Spleen (tissue), 11 donors: Measurements from ENCODE around the gene ZNF106. TPM values are rescaled to one million over a fixed set of nuclear protein-coding genes. Genes with fewer than 3 reads are reported as not detected.

Experiments used
- DNase-seq: peaks from one replicate; pipeline ENCODE4 v3.0.0-alpha.2; 2020
- H3K27ac ChIP-seq, 8 donors: fragments of 200-600 bp; sonication (generic) in 7 of 8; 1 replicate in 4 of 8; 2 replicates in 4 of 8; pipeline versions ENCODE4 v1.5.0 to v1.8.0; 2016 to 2021; ENCODE audit warnings: inconsistent platforms in 4 of 8, mild to moderate bottlenecking in 4 of 8, moderate library complexity in 1 of 8
- H3K27me3 ChIP-seq, 7 donors: fragments of 200-600 bp; sonication (generic) in 6 of 7; replicated peaks in 1 of 7; 1 replicate in 4 of 7; 2 replicates in 3 of 7; pipeline versions ENCODE4 v1.5.0 to v1.8.0; 2016 to 2021; ENCODE audit warnings: inconsistent platforms in 3 of 7, mild to moderate bottlenecking in 1 of 7
- H3K36me3 ChIP-seq, 6 donors: fragments of 200-600 bp; sonication (generic) in 5 of 6; 1 replicate in 4 of 6; 2 replicates in 2 of 6; pipeline versions ENCODE4 v1.5.0 to v1.8.0; 2016 to 2021; ENCODE audit warnings: inconsistent platforms in 2 of 6
- H3K4me1 ChIP-seq, 6 donors: fragments of 200-600 bp; sonication (generic) in 5 of 6; 1 replicate in 3 of 6; 2 replicates in 3 of 6; pipeline versions ENCODE4 v1.5.0 to v1.8.0; 2016 to 2021; ENCODE audit warnings: inconsistent platforms in 3 of 6
- H3K4me3 ChIP-seq, 8 donors: fragments of 200-600 bp; sonication (generic) in 7 of 8; 1 replicate in 4 of 8; 2 replicates in 4 of 8; pipeline versions ENCODE4 v1.5.0 to v1.8.0; 2016 to 2021; ENCODE audit warnings: inconsistent platforms in 4 of 8, mild to moderate bottlenecking in 4 of 8, moderate library complexity in 2 of 8
- H3K9me3 ChIP-seq, 8 donors: fragments of 200-600 bp; sonication (generic) in 7 of 8; 1 replicate in 4 of 8; 2 replicates in 4 of 8; pipeline versions ENCODE4 v1.5.0 to v1.8.0; 2016 to 2021; ENCODE audit warnings: inconsistent platforms in 4 of 8
- POLR2A ChIP-seq, 3 donors: fragments of 450-650 bp; IDR thresholded peaks; one replicate each; pipeline ENCODE4 v1.5.1; 2017; ENCODE audit warnings: antibody characterized with exemption in 3 of 3, mild to moderate bottlenecking in 1 of 3
- POLR2AphosphoS5 ChIP-seq, 3 donors: sonication (generic); formaldehyde crosslinking; IDR thresholded peaks; one replicate each; pipeline ENCODE4 v1.5.1; 2017; ENCODE audit warnings: antibody characterized with exemption in 3 of 3
- WGBS, 5 donors: extraction: QIAGEN DNeasy Blood & Tissue Kit in 3 of 5; methylation state at CpG; one replicate each; pipeline versions ENCODE4 v1.1.5 to v1.1.7; 2013 to 2018; 5-methylcytosine and 5-hydroxymethylcytosine counted together
- intact Hi-C: fragments of 100-400 bp; cut with DNase I; formaldehyde crosslinking; loops from one replicate; pipeline ENCODE4 v1.15.0; 2023; ENCODE audit warnings: low total_unique reads
- polyA plus RNA-seq, 3 donors: library from polyadenylated mRNA; stranded (reverse); fragments of 200-250 nt; gene quantifications; one replicate each; pipeline ENCODE4 v1.2.1, GENCODE V29; 2013
- total RNA-seq, 7 donors: library from RNA; depleted of rRNA in 3 of 7; stranded (reverse); fragments of >200 nt in 3 of 7; fragmentation: NEBNext Ultra II Directional in 4 of 7; extraction: Animal tissue kit (Norgen Biotek cat#: 25700) in 4 of 7; gene quantifications; one replicate each; pipeline versions ENCODE4 v1.1.0 to v1.2.1, GENCODE V29; 2016 to 2021
- TF ChIP-seq, protein P1 (sequence below), 11 experiments: fragments of 200-600 bp in 7 of 11; fragments of 450-650 bp in 4 of 11; sonication (generic) in 4 of 11; IDR thresholded peaks in 8 of 11; conservative IDR thresholded peaks in 3 of 11; 1 replicate in 7 of 11; 2 replicates in 4 of 11; pipeline versions ENCODE4 v1.4.0 to v1.8.0; 2016 to 2021; ENCODE audit warnings: antibody characterized with exemption in 11 of 11, inconsistent platforms in 4 of 11, mild to moderate bottlenecking in 1 of 11
- donor health status: healthy with polysubstance abuse.
- donor health status: DM: no; HTN: no; CAD: no; lungs with moderate emphysema.
- donor health status: DM: no; HTN: no; CAD: no.
- donor health status: Bipolar disorder and iron deficiency.
- donor health status: healthy.
- donor health status: DM: no; HTN: no; CAD: no.
- donor health status: DM: yes; HTN: yes; CAD: no.

Gene ZNF106
- total and polyA plus RNA-seq, 10 donors: 4.6 to 93.3 (median 71.3) TPM

DNA sequence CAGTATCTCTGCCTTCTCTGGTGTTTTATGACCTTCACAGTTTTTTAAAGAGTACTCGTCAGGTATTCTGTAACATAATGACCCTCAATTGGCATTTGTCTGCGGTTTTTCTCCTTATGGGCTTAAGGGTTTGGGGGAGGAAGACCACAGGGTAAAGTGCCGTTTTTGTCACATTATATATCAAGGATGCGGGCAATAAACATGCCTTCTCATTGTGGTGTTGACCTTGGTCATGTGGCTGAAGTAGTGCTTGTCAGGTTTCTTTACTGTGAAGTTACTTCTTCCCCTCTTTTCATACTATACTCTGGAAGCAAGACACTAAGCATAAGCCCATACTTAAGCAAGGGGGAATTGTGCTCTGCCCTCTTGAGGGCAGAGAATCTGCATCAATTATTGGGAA is 115.0 kb downstream of the ZNF106 start:
- WGBS, 5 donors: 49 to 59% (median 51%) methylated on average over 4 of the region's 4 CpGs

DNA sequence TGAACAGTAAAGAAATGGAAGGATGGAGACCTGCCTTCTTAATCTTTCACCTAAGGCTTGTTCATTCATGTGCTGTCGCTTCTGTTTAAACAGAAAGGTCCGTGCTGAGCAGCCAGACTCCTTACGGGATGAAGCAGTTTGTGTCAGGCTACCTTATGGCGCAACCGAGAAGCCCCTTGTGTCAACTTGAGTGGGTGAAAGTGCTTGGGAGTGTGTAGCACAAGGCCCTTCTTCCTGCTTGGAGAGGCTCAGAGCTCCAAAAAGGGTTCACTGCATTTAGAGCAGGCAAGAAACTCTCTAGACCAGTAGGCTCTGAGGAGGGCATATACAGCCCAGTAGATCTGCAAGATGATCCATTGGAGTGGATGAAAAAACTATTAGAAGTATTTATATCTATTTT is 115.7 kb downstream of the ZNF106 start:
- H3K36me3 ChIP-seq: peaks cover 0 to 11% (median 0%) of the 10 kb centered on the region in 6 donors
- intact Hi-C loops: no loop called here
- no peak for TF ChIP-seq POLR2A (IDR thresholded peaks at IDR 0.05)
- no peak for TF ChIP-seq POLR2AphosphoS5 (IDR thresholded peaks at IDR 0.05)
- TF ChIP-seq, protein P1, sequence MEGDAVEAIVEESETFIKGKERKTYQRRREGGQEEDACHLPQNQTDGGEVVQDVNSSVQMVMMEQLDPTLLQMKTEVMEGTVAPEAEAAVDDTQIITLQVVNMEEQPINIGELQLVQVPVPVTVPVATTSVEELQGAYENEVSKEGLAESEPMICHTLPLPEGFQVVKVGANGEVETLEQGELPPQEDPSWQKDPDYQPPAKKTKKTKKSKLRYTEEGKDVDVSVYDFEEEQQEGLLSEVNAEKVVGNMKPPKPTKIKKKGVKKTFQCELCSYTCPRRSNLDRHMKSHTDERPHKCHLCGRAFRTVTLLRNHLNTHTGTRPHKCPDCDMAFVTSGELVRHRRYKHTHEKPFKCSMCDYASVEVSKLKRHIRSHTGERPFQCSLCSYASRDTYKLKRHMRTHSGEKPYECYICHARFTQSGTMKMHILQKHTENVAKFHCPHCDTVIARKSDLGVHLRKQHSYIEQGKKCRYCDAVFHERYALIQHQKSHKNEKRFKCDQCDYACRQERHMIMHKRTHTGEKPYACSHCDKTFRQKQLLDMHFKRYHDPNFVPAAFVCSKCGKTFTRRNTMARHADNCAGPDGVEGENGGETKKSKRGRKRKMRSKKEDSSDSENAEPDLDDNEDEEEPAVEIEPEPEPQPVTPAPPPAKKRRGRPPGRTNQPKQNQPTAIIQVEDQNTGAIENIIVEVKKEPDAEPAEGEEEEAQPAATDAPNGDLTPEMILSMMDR (IDR thresholded peaks at IDR 0.05 in 8 of 11, conservative IDR thresholded peaks at IDR 0.05 in 3 of 11): no peak
- H3K4me3 ChIP-seq: no peak overlapping the region
- no peaks in the 10 kb centered on the region for H3K27me3 ChIP-seq
- WGBS, 5 donors: 89 to 97% (median 95%) methylated on average over 5 of the region's 5 CpGs
- H3K9me3 ChIP-seq: peaks cover 0 to 21% (median 9%) of the 10 kb centered on the region in 8 donors
- H3K4me1 ChIP-seq: peaks cover 0 to 5% (median 0%) of the 10 kb centered on the region in 6 donors
- DNase-seq: no peak
- H3K27ac ChIP-seq: no peak overlapping the region

More for the DNA sequence above, 115.0 kb downstream of the ZNF106 start:
- H3K4me3 ChIP-seq: no peak overlapping the region
- H3K9me3 ChIP-seq: peaks cover 0 to 21% (median 9%) of the 10 kb centered on the region in 8 donors
- no peak for DNase-seq
- peaks cover 0 to 4% (median 0%) of the 10 kb centered on the region in 6 donors for H3K4me1 ChIP-seq
- H3K36me3 ChIP-seq: peaks cover 0 to 11% (median 0%) of the 10 kb centered on the region in 6 donors
- TF ChIP-seq POLR2A (IDR thresholded peaks at IDR 0.05): no peak
- TF ChIP-seq, protein P1 (IDR thresholded peaks at IDR 0.05 in 8 of 11, conservative IDR thresholded peaks at IDR 0.05 in 3 of 11): no peak
- TF ChIP-seq POLR2AphosphoS5 (IDR thresholded peaks at IDR 0.05): no peak
- H3K27me3 ChIP-seq: no peaks in the 10 kb centered on the region
- intact Hi-C loops: no loop called here
- no peak overlapping the region for H3K27ac ChIP-seq

DNA sequence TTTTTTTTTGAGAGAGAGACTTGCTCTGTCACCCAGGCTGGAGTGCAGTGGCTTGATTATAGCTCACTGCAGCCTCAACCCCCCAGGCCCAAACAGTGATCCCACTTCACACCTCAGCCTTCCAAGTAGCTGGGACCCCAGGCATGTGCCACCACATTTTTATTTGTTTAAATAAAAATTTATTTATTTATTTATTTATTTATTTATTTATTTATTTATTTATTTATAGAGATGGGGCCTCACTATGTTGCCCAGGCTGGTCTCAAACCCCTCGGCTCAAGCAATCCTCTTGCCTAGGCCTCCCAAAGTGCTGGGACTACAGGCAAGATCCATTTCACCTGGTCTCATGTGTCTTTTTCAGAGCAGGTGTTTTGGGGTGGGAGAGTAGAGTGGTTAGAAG is 116.1 kb downstream of the ZNF106 start:
- intact Hi-C loops: no loop called here
- peaks cover 0 to 9% (median 0%) of the 10 kb centered on the region in 6 donors for H3K4me1 ChIP-seq
- H3K27ac ChIP-seq: no peak overlapping the region
- no peak overlapping the region for H3K4me3 ChIP-seq
- 91 to 100% (median 97%) methylated on average over 1 of the region's 1 CpG for WGBS, 5 donors
- H3K27me3 ChIP-seq: no peaks in the 10 kb centered on the region
- H3K36me3 ChIP-seq: peaks cover 0 to 11% (median 0%) of the 10 kb centered on the region in 6 donors
- TF ChIP-seq, protein P1 (IDR thresholded peaks at IDR 0.05 in 8 of 11, conservative IDR thresholded peaks at IDR 0.05 in 3 of 11): no peak
- TF ChIP-seq POLR2AphosphoS5 (IDR thresholded peaks at IDR 0.05) (no peak), POLR2A (IDR thresholded peaks at IDR 0.05) (no peak)
- peaks cover 0 to 21% (median 9%) of the 10 kb centered on the region in 8 donors for H3K9me3 ChIP-seq
- DNase-seq: no peak

DNA sequence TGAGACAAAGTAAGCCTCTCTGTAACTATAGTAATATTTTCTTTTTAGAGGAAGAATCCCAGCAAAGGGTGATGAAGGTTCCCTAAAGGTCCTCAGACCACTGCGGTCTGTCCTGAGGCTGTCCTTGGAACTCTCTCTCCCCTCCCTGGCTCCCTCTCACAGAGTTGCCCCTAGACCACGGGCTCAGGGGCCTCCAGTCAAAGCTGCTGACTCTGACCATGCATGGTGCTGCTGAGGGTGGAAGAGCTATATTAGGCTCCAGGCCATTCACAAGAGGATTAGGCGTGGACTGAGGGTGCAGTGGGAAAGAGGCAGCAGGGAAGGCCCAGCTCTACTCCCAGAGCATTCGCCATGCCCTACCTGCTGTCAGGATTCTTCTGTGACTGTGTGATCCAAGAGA is 117.0 kb downstream of the ZNF106 start:
- intact Hi-C loops: no loop called here
- H3K4me1 ChIP-seq: peaks cover 0 to 13% (median 0%) of the 10 kb centered on the region in 6 donors
- no peak overlapping the region for H3K27ac ChIP-seq
- DNase-seq: no peak
- H3K36me3 ChIP-seq: peaks cover 0 to 11% (median 0%) of the 10 kb centered on the region in 6 donors
- 84 to 97% (median 94%) methylated on average over 4 of the region's 4 CpGs for WGBS, 5 donors
- no peaks in the 10 kb centered on the region for H3K27me3 ChIP-seq
- no peak for TF ChIP-seq POLR2AphosphoS5 (IDR thresholded peaks at IDR 0.05)
- no peak for TF ChIP-seq POLR2A (IDR thresholded peaks at IDR 0.05)
- TF ChIP-seq, protein P1 (IDR thresholded peaks at IDR 0.05 in 8 of 11, conservative IDR thresholded peaks at IDR 0.05 in 3 of 11): no peak
- no peak overlapping the region for H3K4me3 ChIP-seq
- peaks cover 0 to 20% (median 9%) of the 10 kb centered on the region in 8 donors for H3K9me3 ChIP-seq
